GM12891 (cell line): Measurements from ENCODE around the gene PERCC1.

Source experiments
- POLR2A ChIP-seq: IDR thresholded peaks from 2 replicates; pipeline ENCODE4 v1.6.1; 2011; ENCODE audit warnings: low read depth, low read length, control low read depth
- POLR2AphosphoS5 ChIP-seq: IDR thresholded peaks from 2 replicates; pipeline ENCODE4 v1.6.1; 2011; ENCODE audit warnings: low read depth, low read length, control low read depth
- TAF1 ChIP-seq: IDR thresholded peaks from 2 replicates; pipeline ENCODE4 v1.6.1; 2011; ENCODE audit warnings: low read depth, low read length, control low read depth

DNA sequence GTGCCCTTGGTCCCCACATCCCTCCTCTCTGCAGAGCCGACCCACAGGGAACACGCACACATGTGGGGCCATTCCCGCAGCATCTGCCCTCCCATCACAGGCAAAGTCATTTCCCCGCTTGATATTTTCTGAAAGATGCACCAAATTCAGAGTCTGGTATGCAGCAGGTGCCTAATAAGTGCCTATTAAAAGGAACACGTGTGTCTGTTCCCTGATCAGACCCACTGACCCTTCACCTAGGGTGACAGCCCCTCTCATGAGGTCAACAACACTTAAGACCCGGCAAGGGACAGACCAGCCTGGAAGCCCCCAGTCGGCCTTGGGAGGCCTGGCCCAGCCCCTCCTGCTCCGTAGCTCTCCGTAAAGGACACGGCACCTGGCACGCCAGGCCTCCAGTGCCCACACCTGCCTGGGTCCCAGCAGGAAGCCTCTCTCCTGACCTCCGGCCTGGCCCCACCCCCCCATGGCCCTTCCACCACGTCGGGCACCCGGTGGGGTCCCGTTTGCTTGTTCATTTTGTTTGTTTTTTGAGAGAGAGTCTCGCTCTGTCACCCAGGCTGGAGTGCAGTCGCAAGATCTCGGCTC, 36.4 kb upstream of the PERCC1 start:
- no peak for TF ChIP-seq POLR2A
- no peak for TF ChIP-seq TAF1
- TF ChIP-seq POLR2AphosphoS5, result no peak
